Measurements from ENCODE around the gene CDK6. TPM values are rescaled to one million over a fixed set of nuclear protein-coding genes. Genes with fewer than 3 reads are reported as not detected.

Gene CDK6
- total and polyA plus RNA-seq, 8 donors = 2.6 to 86.3 (median 15.5) TPM

DNA sequence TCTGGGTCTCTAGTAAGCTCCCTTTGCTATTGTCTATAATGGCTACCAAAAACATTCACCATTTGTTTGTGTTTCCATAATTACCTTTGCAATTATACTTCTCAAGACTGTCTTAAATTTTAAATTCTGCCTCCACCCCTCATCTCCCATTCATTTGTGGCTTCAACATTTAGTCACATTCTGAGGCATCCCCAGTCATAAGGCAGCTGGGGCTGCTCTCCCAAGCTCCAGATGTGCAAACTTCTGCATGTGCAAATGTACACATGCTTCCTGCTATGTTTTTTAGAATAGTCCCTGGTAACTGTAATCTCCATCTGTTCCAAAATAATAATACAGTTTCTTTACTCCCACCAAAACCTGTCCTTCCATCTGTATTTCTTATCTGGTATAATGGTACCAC is 97.3 kb downstream of the CDK6 start:
- H3K27ac ChIP-seq = no peak overlapping the region
- H3K4me1 ChIP-seq = peaks cover 0 to 15% (median 9%) of the 10 kb centered on the region in 4 donors
- no peaks in the 10 kb centered on the region for H3K9me3 ChIP-seq
- DNase-seq = no peak
- H3K36me3 ChIP-seq = no peaks in the 10 kb centered on the region
- intact Hi-C loops (cut with DNase I; ENCODE audit: low total_unique reads) = no loop called here
- no peaks in the 10 kb centered on the region for H3K27me3 ChIP-seq
- TF ChIP-seq POLR2A (IDR thresholded peaks at IDR 0.05) (no peak), POLR2AphosphoS5 (IDR thresholded peaks at IDR 0.05) (no peak), EP300 (IDR thresholded peaks at IDR 0.05) (no peak)
- TF ChIP-seq, protein P1, sequence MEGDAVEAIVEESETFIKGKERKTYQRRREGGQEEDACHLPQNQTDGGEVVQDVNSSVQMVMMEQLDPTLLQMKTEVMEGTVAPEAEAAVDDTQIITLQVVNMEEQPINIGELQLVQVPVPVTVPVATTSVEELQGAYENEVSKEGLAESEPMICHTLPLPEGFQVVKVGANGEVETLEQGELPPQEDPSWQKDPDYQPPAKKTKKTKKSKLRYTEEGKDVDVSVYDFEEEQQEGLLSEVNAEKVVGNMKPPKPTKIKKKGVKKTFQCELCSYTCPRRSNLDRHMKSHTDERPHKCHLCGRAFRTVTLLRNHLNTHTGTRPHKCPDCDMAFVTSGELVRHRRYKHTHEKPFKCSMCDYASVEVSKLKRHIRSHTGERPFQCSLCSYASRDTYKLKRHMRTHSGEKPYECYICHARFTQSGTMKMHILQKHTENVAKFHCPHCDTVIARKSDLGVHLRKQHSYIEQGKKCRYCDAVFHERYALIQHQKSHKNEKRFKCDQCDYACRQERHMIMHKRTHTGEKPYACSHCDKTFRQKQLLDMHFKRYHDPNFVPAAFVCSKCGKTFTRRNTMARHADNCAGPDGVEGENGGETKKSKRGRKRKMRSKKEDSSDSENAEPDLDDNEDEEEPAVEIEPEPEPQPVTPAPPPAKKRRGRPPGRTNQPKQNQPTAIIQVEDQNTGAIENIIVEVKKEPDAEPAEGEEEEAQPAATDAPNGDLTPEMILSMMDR (IDR thresholded peaks at IDR 0.05) = no peak
- H3K4me3 ChIP-seq = no peak overlapping the region

DNA sequence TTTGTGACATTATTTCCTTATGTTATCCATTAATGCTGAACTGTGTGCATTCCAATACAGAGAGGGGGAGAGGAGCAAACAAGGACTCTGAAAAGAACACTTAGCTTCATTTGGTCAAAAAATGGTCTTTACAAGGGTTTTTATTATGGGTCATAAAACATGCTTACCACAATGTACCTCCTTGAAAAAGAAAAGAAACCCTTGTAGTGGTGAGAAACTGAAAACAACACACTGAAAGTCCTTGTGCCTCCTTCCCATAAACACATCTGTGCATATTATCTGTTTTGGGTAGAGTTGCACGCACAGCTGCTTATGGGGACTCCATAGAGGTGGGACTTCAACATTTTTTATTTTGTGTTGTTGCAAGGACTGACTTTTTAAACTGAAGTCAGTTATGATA is 98.7 kb downstream of the CDK6 start:
- H3K9me3 ChIP-seq = no peaks in the 10 kb centered on the region
- TF ChIP-seq EP300 (IDR thresholded peaks at IDR 0.05) = no peak
- TF ChIP-seq POLR2A (IDR thresholded peaks at IDR 0.05) = no peak
- TF ChIP-seq POLR2AphosphoS5 (IDR thresholded peaks at IDR 0.05) = no peak
- TF ChIP-seq, protein P1 (IDR thresholded peaks at IDR 0.05) = no peak
- WGBS, 5 donors = 94 to 100% (median 95%) methylated on average over 1 of the region's 1 CpG
- intact Hi-C loops (cut with DNase I; ENCODE audit: low total_unique reads) = no loop called here
- H3K4me3 ChIP-seq = no peak overlapping the region
- no peak overlapping the region for H3K27ac ChIP-seq
- no peaks in the 10 kb centered on the region for H3K36me3 ChIP-seq
- peaks cover 0 to 15% (median 9%) of the 10 kb centered on the region in 4 donors for H3K4me1 ChIP-seq
- no peaks in the 10 kb centered on the region for H3K27me3 ChIP-seq
- no peak for DNase-seq

DNA sequence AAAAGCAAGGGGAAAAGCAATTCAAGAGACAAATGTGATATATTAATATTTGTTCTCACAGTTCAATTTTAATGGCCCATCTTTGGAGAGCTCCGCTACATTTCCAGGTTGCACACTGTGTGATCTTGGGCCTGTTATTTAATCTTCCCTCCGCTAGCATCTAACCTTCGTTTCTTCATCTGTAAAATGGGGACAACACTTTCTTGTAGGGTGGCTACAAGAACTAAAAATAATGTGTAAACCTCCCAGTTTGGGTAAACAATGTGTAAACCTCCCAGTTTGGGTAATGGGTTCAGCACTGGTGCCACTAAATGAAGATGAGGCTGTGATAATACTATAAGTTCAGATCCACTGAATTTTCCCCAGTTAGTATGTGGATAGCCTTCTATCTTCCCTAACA is 99.5 kb downstream of the CDK6 start:
- H3K4me1 ChIP-seq = peaks cover 0 to 18% (median 10%) of the 10 kb centered on the region in 4 donors
- no peaks in the 10 kb centered on the region for H3K27me3 ChIP-seq
- intact Hi-C loops (cut with DNase I; ENCODE audit: low total_unique reads) = no loop called here
- WGBS, 5 donors = 95 to 98% (median 97%) methylated on average over 3 of the region's 3 CpGs
- no peak overlapping the region for H3K4me3 ChIP-seq
- no peak for DNase-seq
- no peaks in the 10 kb centered on the region for H3K36me3 ChIP-seq
- H3K9me3 ChIP-seq = no peaks in the 10 kb centered on the region
- H3K27ac ChIP-seq = no peak overlapping the region
- no peak for TF ChIP-seq POLR2A (IDR thresholded peaks at IDR 0.05)
- no peak for TF ChIP-seq EP300 (IDR thresholded peaks at IDR 0.05)
- TF ChIP-seq, protein P1 (IDR thresholded peaks at IDR 0.05) = no peak
- TF ChIP-seq POLR2AphosphoS5 (IDR thresholded peaks at IDR 0.05) = no peak

DNA sequence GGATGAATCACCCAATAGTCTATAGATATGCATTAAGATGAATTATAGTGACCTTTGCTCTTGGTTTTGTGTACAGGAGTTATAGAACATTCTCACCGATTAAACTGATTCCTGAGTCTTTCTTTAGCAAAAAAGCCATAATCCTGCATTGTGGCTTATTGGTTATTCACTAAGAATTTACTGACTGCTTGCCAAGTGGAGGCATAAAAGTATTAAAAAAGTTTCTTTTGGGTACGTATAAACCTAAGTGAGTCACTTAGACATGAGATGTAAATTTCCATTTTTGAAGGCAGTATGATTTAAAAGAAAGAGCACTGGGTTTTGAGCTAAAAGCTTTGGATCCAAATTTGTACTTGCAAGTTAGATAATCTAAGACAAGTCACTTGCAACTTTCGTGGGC is 100.7 kb downstream of the CDK6 start:
- H3K4me3 ChIP-seq = no peak overlapping the region
- TF ChIP-seq EP300 (IDR thresholded peaks at IDR 0.05) (no peak), POLR2AphosphoS5 (IDR thresholded peaks at IDR 0.05) (no peak), POLR2A (IDR thresholded peaks at IDR 0.05) (no peak)
- TF ChIP-seq, protein P1 (IDR thresholded peaks at IDR 0.05) = no peak
- no peaks in the 10 kb centered on the region for H3K9me3 ChIP-seq
- intact Hi-C loops (cut with DNase I; ENCODE audit: low total_unique reads) = no loop called here
- no peak for DNase-seq
- peaks cover 0 to 11% (median 6%) of the 10 kb centered on the region in 4 donors for H3K4me1 ChIP-seq
- H3K27ac ChIP-seq = no peak overlapping the region
- no peaks in the 10 kb centered on the region for H3K36me3 ChIP-seq
- WGBS, 5 donors = 67 to 75% (median 74%) methylated on average over 3 of the region's 3 CpGs
- no peaks in the 10 kb centered on the region for H3K27me3 ChIP-seq

Measured in stomach (tissue), 9 donors.